ENCODE results near the gene TMEM151A.

The TMEM151A gene

GRCh38 chr11:66282468-66283455 is 8.9 kb upstream of the TMEM151A start:
- Histone ChIP-seq H3K9me3 (ENCODE audit: control insufficient read depth in 1 of 2, low read length in 2 of 2) (no peaks in the 10 kb centered on the region), H3K36me3 (ENCODE audit: control insufficient read depth in 1 of 2, insufficient read depth in 2 of 2, low read length in 2 of 2) (peaks cover 0 to 25% of the 10 kb centered on the region in 2 donors), H3K27me3 (ENCODE audit: control insufficient read depth in 1 of 2, insufficient read depth in 2 of 2, low read length in 2 of 2) (no peaks in the 10 kb centered on the region), H3K4me3 (ENCODE audit: low read depth in 1 of 2, low read length in 2 of 2) (no peak overlapping the region), H3K9ac (ENCODE audit: low read depth in 1 of 2, low read length in 2 of 2) (no peak overlapping the region), H3K4me1 (ENCODE audit: control insufficient read depth in 1 of 2, insufficient read depth in 2 of 2, low read length in 2 of 2) (peaks cover 3 to 16% of the 10 kb centered on the region in 2 donors), H3K27ac (ENCODE audit: low read depth, low read length) (no peak overlapping the region)

- H3K4me3 ChIP-seq (ENCODE audit: low read depth in 1 of 2, low read length in 2 of 2), result no peak overlapping the region
Observed at GRCh38 chr11:66283461-66284105, 8.1 kb upstream of the TMEM151A start.

DNA sequence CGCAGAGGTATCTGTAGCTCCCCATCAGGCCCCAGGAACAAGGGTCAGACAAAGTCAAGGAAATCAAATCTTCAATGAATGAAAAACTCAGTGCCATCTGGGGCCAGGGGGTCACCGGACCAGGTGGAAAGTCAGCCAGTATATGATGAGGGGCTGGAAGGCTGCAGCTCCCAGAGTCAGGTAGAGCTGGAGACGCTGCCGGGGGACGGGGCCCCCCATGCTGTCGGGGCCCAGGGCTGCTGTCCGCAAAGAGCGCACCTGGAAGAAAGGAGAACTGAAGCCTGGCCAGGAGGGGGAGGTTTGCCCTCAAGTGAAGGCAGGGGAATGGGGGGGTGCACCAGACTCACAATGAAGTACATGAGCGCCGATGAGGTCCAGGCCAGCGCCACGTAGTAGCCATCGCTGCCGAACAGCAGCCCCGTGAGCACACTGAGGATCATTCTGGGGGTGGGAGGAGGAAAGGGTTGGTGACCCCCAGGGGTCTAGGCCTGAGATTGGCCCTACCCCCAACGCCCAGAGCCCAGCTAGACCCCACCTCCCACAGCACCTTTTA is 7.1 kb upstream of the TMEM151A start:
- Histone ChIP-seq H3K27ac (ENCODE audit: low read depth, low read length) (no peak overlapping the region), H3K27me3 (ENCODE audit: control insufficient read depth in 1 of 2, insufficient read depth in 2 of 2, low read length in 2 of 2) (no peaks in the 10 kb centered on the region), H3K36me3 (ENCODE audit: control insufficient read depth in 1 of 2, insufficient read depth in 2 of 2, low read length in 2 of 2) (peaks cover 0 to 25% of the 10 kb centered on the region in 2 donors), H3K9me3 (ENCODE audit: control insufficient read depth in 1 of 2, low read length in 2 of 2) (no peaks in the 10 kb centered on the region), H3K4me1 (ENCODE audit: control insufficient read depth in 1 of 2, insufficient read depth in 2 of 2, low read length in 2 of 2) (peaks cover 11 to 25% of the 10 kb centered on the region in 2 donors), H3K9ac (ENCODE audit: low read depth in 1 of 2, low read length in 2 of 2) (no peak overlapping the region), H3K4me3 (ENCODE audit: low read depth in 1 of 2, low read length in 2 of 2) (no peak overlapping the region)

More at GRCh38 chr11:66283461-66284105, 8.1 kb upstream of the TMEM151A start:
- H3K4me1 ChIP-seq (ENCODE audit: control insufficient read depth in 1 of 2, insufficient read depth in 2 of 2, low read length in 2 of 2), result peaks cover 10 to 24% of the 10 kb centered on the region in 2 donors
- H3K36me3 ChIP-seq (ENCODE audit: control insufficient read depth in 1 of 2, insufficient read depth in 2 of 2, low read length in 2 of 2), result peaks cover 0 to 25% of the 10 kb centered on the region in 2 donors
- H3K27me3 ChIP-seq (ENCODE audit: control insufficient read depth in 1 of 2, insufficient read depth in 2 of 2, low read length in 2 of 2), result no peaks in the 10 kb centered on the region
- no peak overlapping the region for H3K27ac ChIP-seq (ENCODE audit: low read depth, low read length)
- H3K9me3 ChIP-seq (ENCODE audit: control insufficient read depth in 1 of 2, low read length in 2 of 2), result no peaks in the 10 kb centered on the region
- H3K9ac ChIP-seq (ENCODE audit: low read depth in 1 of 2, low read length in 2 of 2), result no peak overlapping the region

DNA sequence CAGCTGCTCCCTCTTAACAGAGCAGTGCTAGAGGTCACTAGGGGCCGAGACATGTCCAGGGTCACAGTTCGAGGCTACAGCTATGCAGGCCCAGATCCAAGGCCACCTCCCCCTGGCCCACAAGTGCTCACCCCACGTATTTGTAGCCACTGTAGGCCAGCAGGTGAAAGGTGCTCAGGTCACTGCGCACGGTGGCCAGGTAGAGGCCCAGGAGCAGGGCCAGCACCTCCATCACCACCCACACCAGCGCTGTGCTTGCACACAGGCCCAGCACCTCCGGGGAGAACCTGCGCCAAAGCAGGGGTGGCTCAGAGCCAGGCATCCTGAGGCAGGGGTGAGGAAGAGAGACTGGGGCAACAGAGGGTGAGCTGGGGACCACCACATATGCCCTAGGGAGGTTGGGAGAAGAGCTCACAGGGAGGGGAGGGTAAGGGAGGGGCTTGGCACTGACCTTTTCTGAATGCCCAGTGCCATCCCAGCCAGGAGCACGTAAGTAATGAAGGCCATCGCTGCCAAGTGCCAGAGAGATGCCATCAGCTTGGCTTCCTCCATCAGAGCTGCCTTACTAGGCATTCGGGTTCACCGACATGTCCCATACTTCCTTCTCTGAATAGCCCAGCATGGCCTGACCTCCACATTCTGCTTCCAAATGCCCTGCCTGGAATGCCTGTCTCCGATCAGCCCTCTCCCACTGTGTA is 6.3 kb upstream of the TMEM151A start:
- Histone ChIP-seq H3K27me3 (ENCODE audit: control insufficient read depth in 1 of 2, insufficient read depth in 2 of 2, low read length in 2 of 2) (no peaks in the 10 kb centered on the region), H3K9me3 (ENCODE audit: control insufficient read depth in 1 of 2, low read length in 2 of 2) (no peaks in the 10 kb centered on the region), H3K4me1 (ENCODE audit: control insufficient read depth in 1 of 2, insufficient read depth in 2 of 2, low read length in 2 of 2) (peaks cover 19 to 32% of the 10 kb centered on the region in 2 donors), H3K36me3 (ENCODE audit: control insufficient read depth in 1 of 2, insufficient read depth in 2 of 2, low read length in 2 of 2) (peaks cover 0 to 25% of the 10 kb centered on the region in 2 donors), H3K9ac (ENCODE audit: low read depth in 1 of 2, low read length in 2 of 2) (no peak overlapping the region), H3K4me3 (ENCODE audit: low read depth in 1 of 2, low read length in 2 of 2) (no peak overlapping the region), H3K27ac (ENCODE audit: low read depth, low read length) (no peak overlapping the region)

DNA sequence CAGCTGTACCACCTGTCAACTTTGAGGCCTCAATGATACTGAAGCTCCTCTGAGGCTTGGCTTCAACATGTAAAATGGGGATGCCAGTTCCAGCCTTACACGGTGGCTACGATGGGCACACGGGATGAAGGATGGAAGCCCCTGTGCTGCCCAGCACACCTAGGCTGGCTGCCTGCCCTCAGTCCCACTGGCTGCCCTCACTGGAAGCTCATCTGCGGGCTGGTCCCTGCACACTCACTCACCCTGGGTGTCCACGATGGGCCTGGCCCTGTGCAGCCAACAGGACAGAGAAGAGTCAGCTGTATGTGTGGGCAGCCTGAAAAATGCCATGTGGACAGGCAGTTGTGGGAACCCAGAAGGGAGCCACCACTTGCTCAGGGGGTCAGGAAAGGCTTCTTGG is 5.0 kb upstream of the TMEM151A start:
- Histone ChIP-seq H3K4me1 (ENCODE audit: control insufficient read depth in 1 of 2, insufficient read depth in 2 of 2, low read length in 2 of 2) (peaks cover 19 to 35% of the 10 kb centered on the region in 2 donors), H3K27me3 (ENCODE audit: control insufficient read depth in 1 of 2, insufficient read depth in 2 of 2, low read length in 2 of 2) (peaks cover 5 to 6% of the 10 kb centered on the region in 2 donors), H3K9ac (ENCODE audit: low read depth in 1 of 2, low read length in 2 of 2) (no peak overlapping the region), H3K27ac (ENCODE audit: low read depth, low read length) (no peak overlapping the region), H3K9me3 (ENCODE audit: control insufficient read depth in 1 of 2, low read length in 2 of 2) (no peaks in the 10 kb centered on the region), H3K36me3 (ENCODE audit: control insufficient read depth in 1 of 2, insufficient read depth in 2 of 2, low read length in 2 of 2) (peaks cover 0 to 25% of the 10 kb centered on the region in 2 donors), H3K4me3 (ENCODE audit: low read depth in 1 of 2, low read length in 2 of 2) (no peak overlapping the region)

GRCh38 chr11:66287211-66287888 is 4.3 kb upstream of the TMEM151A start:
- Histone ChIP-seq H3K9me3 (ENCODE audit: control insufficient read depth in 1 of 2, low read length in 2 of 2) (no peaks in the 10 kb centered on the region), H3K4me3 (ENCODE audit: low read depth in 1 of 2, low read length in 2 of 2) (peak overlapping the region in 1 of 2 donors; percentile 86), H3K36me3 (ENCODE audit: control insufficient read depth in 1 of 2, insufficient read depth in 2 of 2, low read length in 2 of 2) (peaks cover 0 to 25% of the 10 kb centered on the region in 2 donors), H3K27me3 (ENCODE audit: control insufficient read depth in 1 of 2, insufficient read depth in 2 of 2, low read length in 2 of 2) (peaks cover 7 to 9% of the 10 kb centered on the region in 2 donors), H3K9ac (ENCODE audit: low read depth in 1 of 2, low read length in 2 of 2) (peak overlapping the region in 1 of 2 donors; percentile 97), H3K27ac (ENCODE audit: low read depth, low read length) (no peak overlapping the region), H3K4me1 (ENCODE audit: control insufficient read depth in 1 of 2, insufficient read depth in 2 of 2, low read length in 2 of 2) (peaks cover 19 to 35% of the 10 kb centered on the region in 2 donors)

- Histone ChIP-seq H3K9ac (ENCODE audit: low read depth in 1 of 2, low read length in 2 of 2) (peak overlapping the region; percentile 88 to 97), H3K27ac (ENCODE audit: low read depth, low read length) (peak overlapping the region; percentile 94), H3K27me3 (ENCODE audit: control insufficient read depth in 1 of 2, insufficient read depth in 2 of 2, low read length in 2 of 2) (peaks cover 14 to 16% of the 10 kb centered on the region in 2 donors), H3K9me3 (ENCODE audit: control insufficient read depth in 1 of 2, low read length in 2 of 2) (no peaks in the 10 kb centered on the region), H3K4me3 (ENCODE audit: low read depth in 1 of 2, low read length in 2 of 2) (peak overlapping the region; percentile 86), H3K36me3 (ENCODE audit: control insufficient read depth in 1 of 2, insufficient read depth in 2 of 2, low read length in 2 of 2) (peaks cover 0 to 20% of the 10 kb centered on the region in 2 donors), H3K4me1 (ENCODE audit: control insufficient read depth in 1 of 2, insufficient read depth in 2 of 2, low read length in 2 of 2) (peaks cover 19 to 35% of the 10 kb centered on the region in 2 donors)
Observed at GRCh38 chr11:66287889-66288670, 3.6 kb upstream of the TMEM151A start.

DNA sequence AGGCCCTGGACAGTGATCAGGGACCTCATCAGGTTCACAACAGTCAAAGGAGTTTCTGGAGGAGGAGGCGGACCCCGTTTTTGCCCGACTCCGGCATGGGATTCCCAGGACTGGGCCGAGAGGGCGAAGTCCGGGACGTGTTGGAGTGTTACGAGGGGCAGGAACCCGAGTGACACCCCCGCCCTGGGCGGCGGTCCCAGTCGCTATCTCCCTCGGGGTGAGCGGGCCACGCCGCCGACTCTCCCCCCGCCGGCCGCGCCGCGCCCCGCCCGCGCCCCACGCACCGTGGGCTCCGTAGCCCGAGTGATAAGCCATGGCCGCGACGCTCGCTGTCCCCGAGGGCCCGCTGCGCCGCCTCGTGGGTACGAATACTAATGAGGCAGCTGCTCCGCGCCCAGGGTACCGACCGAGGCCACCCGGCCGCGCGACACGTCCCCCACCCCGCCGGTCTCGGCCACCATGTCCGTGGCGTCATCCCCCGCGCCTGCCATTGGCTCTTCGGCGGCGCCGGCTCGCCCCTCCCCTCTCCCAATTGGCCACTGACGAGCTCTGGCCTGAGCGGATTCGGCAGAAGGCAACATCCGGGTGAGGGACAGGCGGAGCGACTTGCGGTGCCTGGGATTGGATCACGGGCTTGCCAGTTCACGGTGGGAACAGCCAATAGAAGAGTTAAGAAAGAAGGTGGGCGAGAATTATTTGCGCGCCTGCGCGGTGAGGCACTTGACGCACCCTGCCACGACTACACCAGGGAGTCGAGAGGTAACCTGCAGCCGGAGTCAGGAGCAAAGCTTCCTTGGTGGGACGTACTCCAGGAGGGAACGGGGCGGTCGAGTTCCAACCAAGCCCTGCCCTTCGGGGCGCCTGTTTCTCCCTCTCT is 2.8 kb upstream of the TMEM151A start, which contains the start of gene YIF1A:
TSS of gene YIF1A (minus strand) at position 473 of the 877 bp plus-strand sequence. CDS start at position 315, 158 bp downstream.
- Histone ChIP-seq H3K9me3 (ENCODE audit: control insufficient read depth in 1 of 2, low read length in 2 of 2) (no peaks in the 10 kb centered on the region), H3K4me1 (ENCODE audit: control insufficient read depth in 1 of 2, insufficient read depth in 2 of 2, low read length in 2 of 2) (peaks cover 19 to 34% of the 10 kb centered on the region in 2 donors), H3K4me3 (ENCODE audit: low read depth in 1 of 2, low read length in 2 of 2) (peak within 1 kb of the TSS; percentile 86 to 88), H3K27me3 (ENCODE audit: control insufficient read depth in 1 of 2, insufficient read depth in 2 of 2, low read length in 2 of 2) (peaks cover 20 to 24% of the 10 kb centered on the region in 2 donors), H3K36me3 (ENCODE audit: control insufficient read depth in 1 of 2, insufficient read depth in 2 of 2, low read length in 2 of 2) (peaks cover 0 to 17% of the 10 kb centered on the region in 2 donors), H3K9ac (ENCODE audit: low read depth in 1 of 2, low read length in 2 of 2) (peak within 1 kb of the TSS; percentile 88 to 97), H3K27ac (ENCODE audit: low read depth, low read length) (peak within 1 kb of the TSS; percentile 94)

Measured in duodenal mucosa (tissue), 2 donors.